GM12892 (cell line): ENCODE measurements around the gene IPO9.

Experiments used
- POLR2A ChIP-seq: IDR thresholded peaks from 2 replicates; pipeline ENCODE4 v1.6.1; 2011; ENCODE audit warnings: low read depth, low read length, control low read depth
- POLR2AphosphoS5 ChIP-seq: IDR thresholded peaks from 2 replicates; pipeline ENCODE4 v1.6.1; 2011; ENCODE audit warnings: low read depth, low read length, control low read depth

GRCh38 chr1:201898992-201899391 lies 70.0 kb downstream of the IPO9 start:
- TF ChIP-seq POLR2AphosphoS5 (no peak), POLR2A (no peak)
